GM15510 (cell line): ENCODE measurements around the gene PRDM7.
A peak's percentile ranks its signal among the peaks of the same experiment; 100 is the strongest.

Experiments
- POLR2A ChIP-seq: IDR thresholded peaks from 3 replicates; pipeline ENCODE4 v1.6.1; 2011; ENCODE audit warnings: borderline replicate concordance; ENCODE audit not compliant: insufficient read length; ENCODE audit errors: extremely low read depth

The PRDM7 gene

DNA sequence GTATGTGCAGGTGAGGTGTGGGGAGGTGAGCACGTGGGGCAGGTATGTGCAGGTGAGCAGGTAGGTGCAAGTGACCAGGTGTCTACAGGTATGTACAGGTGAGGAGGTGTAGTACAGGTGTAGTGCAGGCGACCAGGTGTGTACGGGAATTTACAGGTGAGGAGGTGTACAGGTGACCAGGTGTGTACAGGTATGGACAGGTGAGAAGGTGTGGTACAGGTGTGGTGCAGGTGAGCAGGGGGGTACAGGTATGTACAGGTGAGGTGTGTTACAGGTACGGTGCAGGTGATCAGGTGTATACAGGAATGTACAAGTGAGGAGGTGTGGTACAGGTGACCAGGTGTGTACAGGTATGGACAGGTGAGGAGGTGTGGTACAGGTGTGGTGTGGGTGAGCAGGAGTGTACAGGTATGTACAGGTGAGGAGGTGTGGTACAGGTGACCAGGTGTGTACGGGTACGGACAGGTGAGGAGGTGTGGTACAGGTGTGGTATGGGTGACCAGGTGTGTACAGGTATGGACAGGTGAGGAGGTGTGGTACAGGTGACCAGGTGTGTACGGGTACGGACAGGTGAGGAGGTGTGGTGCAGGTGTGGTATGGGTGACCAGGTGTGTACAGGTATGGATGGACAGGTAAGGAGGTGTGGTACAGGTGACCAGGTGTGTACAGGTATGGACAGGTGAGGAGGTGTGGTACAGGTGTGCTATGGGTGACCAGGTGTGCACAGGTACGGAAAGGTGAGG, 45.0 kb downstream of the PRDM7 start:
- no peak for TF ChIP-seq POLR2A

DNA sequence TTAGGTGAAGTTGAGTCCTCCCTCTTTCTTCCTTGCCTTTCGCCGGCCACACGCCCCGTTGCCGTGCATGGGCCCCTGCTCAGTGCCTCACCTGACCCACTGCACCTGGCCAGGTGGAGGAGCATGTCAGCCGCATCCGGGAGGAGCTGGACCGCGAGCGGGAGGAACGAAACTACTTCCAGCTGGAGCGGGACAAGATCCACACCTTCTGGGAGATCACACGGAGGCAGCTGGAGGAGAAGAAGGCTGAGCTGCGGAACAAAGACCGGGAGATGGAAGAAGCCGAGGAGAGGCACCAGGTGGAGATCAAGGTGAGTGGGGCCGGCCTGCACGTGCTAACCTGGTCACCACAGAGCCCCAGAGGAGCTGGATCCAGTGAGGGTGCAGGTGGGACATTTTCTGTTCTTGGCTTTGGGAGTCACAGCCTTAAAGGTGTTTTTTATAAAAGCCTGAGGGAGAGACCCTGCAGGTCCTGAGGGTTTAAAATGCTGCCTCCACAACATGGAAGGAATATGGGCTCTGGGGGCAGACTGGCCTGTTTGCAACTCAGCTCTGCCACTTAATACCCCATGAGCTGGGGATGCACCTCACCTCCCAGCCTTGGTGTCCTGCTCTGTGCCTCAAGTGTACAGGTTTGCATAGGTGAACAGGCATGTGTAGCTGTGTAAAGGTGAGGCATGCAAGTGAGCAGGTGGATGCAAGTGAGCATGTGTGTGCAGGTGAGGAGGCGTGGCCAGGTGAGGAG, 45.8 kb downstream of the PRDM7 start:
- no peak for TF ChIP-seq POLR2A

DNA sequence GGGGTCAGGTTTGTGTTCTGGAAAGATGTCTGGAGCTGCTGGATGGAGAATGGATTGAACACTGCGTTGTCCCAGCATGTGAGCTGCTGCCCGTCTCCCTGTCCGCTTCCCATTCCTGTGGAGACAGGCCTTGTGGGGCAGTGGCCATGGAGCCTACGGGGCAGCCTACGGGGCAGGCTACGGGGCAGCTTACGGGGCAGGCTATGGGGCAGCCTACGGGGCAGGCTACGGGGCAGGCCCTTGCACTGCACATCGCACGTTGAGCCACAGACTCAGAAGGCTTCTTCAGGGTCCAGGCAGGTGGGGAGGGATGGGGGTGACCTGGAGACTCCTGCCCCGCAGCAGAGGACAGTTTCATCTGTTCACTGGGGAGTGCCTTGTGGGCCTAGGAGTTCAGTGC, 48.1 kb downstream of the PRDM7 start:
- no peak for TF ChIP-seq POLR2A

DNA sequence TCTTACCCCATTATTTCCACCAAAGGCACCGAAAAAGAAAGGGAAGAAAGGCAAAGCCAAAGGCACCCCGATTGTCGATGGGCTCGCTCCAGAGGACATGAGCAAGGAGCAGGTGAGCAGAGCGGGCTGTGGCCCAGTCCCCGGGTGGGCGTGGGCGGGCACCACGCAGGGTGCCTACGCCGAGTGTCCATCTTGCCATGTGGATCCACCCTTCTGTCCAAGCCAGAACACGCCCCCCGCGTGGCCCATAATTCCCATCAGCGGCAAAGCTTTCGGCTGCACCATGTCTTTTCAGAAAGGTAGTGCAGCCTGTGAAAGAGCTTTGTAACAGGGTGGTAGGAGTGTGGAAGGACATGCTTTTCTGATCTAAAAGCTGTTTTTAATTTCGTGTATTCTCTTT, 49.5 kb downstream of the PRDM7 start:
- TF ChIP-seq POLR2A = no peak

DNA sequence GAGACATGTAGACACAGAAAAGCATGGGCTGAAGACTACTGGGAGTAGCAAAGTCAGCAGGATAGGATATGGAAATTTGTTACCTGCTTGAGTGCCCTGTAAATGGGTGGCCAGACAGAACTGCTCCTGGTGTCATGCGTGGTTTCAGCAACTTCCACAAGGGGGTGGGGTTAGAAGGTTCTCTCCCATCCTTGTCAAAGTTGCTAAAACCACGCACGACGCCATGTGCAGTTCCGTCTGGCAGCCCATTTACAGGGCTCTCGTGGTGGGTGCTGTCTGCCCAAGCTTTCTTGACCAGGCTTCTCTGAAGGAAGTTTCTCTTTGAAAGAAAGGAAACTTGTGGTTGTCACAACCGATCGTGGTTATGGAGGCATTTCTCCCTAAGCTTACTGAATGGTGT, 51.0 kb downstream of the PRDM7 start:
- no peak for TF ChIP-seq POLR2A

DNA sequence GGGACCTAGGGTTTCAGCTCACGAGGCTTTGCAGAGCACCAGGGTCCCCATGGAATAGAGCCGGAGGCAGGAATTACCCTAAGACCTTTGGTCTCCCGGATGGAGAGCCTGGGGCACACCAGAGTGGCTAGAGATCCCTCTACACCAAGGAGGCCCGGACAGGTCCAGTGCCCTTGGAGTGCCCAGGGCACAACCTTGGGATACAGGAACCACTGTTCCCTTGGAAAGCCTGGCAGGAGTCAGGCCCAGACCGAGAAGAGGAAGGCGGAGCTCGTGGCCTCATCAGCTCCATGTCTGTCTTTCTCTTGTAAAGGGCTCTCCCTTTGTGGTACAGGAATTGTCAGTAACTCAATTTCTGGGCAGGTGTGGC, 54.1 kb downstream of the PRDM7 start:
- TF ChIP-seq POLR2A = no peak

DNA sequence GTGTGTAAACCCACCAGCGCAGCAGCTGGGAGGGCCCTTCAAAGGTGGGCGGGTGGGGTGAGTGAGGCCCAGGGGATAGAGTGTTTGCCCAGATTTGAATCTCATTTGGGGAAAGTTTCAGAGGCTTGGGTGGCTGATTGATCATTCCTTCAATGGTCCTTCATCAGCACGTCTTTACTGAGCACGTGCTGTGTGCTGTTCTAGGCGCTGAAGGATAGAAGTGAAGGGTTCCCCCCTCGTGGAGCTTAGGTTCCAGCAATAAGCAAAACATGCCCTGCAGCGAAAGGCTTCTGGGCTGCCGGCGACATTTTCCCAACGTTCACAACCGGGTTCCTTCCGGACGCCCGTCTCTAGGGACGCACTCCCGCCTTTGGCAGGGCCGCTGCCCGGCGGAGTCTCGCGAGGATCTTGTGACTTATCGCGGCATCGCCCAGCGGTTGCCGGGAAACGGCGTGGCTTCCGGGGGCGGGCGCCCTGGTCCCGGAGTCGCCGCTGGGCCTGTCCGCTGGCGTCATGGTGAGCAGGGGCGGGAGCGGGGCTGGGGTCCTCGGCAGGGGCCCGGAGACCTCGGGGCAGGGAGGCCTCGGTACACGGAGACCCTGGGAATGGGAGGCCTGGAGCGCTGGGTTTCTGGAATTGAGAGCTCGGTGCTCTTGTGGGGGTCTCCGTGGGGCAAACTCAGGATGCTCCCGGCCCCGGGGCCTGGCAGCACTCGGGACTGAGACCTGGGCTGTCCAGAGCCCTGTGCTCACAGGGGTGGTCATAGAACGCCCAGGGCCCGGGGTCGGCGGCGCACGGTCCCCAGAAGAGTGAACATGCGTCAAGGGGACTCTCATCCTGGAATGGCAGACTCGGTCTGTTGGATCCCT, 54.7 kb downstream of the PRDM7 start:
- TF ChIP-seq POLR2A = peak; percentile 40

DNA sequence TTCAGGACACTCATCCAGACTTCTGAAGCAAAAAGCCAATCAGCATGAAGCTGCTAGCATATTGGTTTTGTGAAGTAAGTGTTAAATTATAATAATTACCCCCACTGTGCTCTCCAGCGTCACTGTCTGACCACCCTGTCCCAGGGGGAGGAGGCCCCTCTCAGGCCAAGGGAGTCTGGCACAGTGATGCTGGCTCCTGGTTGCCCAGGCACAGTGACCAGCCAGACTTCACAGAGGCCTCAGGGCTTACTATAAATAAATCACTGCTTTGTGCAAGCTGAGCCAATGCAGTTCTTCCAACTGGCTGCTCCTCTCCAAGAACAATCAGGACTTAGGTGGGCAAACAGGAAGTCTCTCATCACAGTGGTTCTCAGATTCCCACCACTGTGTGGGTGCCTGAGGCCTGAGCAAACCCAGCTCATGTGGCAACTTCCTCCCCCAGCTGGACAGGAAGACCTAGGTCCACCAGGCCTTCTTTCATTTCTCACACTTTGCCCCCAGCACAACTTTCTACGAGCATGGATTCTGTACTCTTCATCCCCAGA, 56.2 kb downstream of the PRDM7 start:
- TF ChIP-seq POLR2A = no peak

DNA sequence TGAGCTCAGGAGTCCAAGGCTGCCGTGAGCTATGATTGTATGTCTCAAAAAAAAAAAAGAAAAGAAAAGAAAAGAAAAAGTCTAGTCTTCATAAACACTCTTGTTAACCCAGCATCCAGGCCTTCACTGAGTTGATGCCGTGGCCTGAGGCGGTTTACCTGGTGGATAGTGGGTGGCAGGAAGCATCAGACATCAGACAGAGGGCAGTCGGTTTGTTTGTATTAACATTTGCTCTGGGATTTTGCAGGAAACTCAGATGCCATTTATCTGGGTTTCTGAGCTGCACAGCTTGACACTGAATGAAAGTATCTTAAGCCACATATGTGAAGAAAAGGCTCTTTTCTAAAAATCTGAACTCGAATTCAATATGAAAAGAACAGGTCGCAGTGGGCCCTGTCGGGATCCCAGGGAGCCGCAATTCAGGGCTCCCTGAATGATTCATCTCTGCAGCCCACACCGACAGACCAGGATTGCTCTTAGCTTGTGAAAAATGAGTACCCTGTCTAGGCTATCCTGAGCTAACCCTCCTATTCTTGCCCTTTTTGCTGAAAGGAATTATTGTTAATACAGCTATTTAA, 56.8 kb downstream of the PRDM7 start:
- TF ChIP-seq POLR2A = no peak

DNA sequence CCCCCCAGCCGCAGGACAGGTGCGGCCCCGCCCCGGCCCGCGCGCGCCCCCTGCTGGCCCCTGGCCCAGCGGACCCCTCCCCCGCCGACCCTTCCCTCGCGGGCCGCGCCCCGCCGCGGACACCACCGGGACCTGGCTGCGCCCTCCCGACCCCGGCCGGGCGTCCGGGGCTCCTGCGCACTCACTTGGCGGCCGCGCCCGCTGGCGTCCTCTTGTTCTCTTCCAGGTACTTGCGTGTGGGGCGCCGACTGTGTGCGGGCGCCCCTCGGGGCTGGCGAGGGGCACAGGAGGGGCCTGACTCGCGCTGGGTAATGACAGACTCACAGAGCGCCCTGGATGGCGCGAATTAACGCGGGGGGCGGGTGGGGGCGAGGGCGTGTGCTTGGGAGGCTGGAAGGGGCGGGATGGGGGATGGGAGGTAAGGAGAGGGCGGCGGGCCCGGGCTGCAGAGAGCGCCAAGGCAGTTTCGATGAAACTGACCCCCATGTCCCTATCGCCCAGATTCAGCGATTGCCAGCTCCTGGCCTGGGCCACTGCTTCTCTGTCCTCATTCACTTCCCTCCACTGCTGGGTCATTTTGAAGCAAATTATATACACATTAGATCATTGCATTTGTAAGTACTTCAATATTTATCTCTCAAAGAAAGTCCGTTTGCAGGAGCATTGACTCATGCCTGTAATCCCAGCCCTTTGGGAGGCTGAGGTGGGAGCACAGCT, 57.4 kb downstream of the PRDM7 start:
- no peak for TF ChIP-seq POLR2A

DNA sequence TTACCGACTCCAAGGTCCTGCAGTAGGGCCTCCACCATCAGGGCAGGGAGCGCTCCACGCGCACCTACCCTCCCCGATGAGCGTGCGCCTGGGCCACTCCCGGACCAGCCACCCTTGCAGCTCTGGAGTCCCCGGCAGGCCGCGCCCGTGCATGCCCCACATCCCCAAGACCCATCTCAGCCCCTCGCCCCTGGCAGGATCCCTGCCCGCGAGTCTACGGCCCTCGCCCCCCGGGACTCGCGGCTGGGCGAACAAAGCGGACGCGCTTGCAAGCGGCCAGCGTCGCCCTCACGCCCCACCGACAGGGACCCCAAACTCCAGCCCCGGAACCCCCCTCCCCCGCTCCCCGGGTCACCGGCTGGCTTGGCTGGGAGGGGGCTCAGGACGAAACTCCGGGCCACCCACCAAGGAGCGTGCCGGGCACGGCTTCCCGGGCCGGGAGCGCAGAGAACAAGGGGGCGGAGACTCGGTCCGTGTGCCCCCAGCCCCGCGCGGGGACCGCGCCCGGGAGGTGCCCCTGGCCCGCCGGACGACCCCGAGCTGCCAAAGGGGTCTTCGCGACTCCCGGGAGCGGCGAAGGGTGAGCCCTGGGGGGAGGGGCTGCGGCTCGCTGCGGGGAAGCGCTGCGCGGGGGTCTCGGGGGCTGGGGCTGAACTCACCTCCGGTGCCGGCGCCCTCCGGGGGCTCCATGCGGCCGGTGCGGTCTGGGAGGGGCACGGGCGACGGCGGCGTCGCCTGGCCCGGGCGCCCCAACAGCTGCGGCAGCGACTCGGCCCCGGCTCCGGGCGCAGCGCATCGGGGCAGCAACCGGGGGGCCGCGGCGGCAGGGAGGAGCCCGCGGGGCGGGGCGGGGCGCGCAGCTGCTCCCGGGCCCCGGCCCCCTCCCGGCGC, 58.2 kb downstream of the PRDM7 start, which contains the start of gene DBNDD1:
TSS of gene DBNDD1 (minus strand) at position 805 of the 891 bp plus-strand sequence. CDS start at position 690, 115 bp downstream.
- TF ChIP-seq POLR2A = no peak

DNA sequence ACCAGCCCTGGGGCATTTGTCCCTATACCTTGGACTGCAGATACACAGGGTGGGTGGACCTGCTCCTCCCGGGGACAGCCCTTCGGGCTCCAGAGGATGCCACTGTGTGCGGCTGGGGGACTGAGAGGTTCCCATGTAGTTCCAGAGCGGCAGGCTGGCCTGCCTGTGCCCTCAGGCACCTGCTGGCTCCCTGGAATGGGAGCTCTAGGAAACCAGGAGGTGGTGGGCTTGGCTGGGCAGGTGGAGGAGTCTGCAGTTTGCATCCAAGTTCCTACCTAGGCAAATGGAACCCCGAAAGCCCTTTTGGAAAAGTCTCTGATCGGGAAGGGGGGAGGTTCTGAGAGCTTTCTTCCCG, 58.9 kb downstream of the PRDM7 start:
- TF ChIP-seq POLR2A = no peak

DNA sequence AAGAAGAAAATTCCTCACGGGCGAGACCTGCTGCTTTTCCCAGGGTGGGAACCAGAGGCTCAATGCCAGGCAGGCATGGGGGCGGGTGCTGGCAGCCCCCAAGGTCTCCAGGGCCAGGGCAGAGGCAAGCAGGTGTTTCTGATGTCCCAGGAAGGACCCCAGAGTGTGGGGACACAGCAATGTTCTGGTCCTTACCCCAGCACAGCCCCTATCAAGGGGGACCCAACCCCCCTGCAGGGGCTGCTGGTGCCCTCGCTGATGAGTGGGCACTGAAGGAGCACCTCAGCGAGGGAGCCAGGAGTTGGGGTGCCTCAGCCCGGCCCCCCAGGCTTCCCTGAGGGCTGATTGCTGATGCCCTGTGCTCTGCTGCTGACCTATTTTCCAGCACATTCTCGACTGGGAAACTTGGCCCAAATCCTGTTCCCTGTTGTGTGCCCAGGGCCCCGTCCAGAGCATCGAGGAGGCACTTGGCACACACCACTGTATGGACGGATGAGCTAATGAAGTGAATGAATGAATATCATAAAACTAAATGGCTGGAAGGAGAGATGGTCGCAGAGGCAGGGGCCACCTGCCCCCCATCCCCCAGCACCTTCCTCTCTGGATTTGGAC, 60.7 kb downstream of the PRDM7 start:
- no peak for TF ChIP-seq POLR2A
